HT1080 (cell line): ENCODE measurements around the gene IQGAP1. TPM values are rescaled to one million over a fixed set of nuclear protein-coding genes. Genes with fewer than 3 reads are reported as not detected.

Experiments used
- DNase-seq: peaks from one replicate; pipeline ENCODE4 v3.0.0-alpha.2; 2015; ENCODE audit warnings: low read depth
- total RNA-seq: library from RNA; depleted of rRNA; stranded (reverse); fragments of >200 nt; shearing (Covaris generic); gene quantifications from 2 replicates; pipeline ENCODE4 v1.2.3, GENCODE V29; 2014

The IQGAP1 gene
- total RNA-seq, 1 experiment from 2014 or later, result 145 TPM

DNA sequence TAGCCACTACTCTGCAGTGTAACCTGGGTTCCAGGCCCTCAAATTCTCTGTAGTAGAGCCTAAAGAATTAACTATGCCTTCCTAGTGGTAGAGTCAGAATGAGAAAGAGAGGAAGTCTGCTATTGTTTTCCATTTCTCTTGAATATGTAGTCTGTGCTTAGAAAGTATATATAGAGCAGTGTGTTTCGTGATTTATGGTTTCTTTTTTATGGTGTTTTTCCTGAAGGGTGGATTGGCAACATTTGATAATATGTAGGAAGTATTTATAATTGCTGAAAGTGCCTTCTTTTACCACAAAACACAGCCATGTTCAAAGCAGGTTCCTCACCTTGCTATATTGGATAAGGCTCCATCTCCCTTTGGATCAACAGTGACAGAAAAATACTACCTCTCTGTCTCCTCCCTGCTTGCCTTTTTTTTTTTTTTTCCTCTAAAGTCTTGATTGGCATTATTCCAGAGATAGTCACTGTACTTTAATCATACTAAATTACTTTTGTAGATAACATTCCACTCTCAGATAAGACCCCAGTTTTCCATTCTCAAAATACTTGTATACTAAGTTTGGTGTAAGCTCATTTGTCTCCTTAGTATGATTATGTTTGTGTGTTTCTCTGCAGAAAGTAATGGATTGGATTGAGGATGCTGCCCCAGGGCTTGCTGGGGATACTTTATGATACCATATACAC is 47.8 kb downstream of the IQGAP1 start:
- no peak for DNase-seq

GRCh38 chr15:90436952-90437351 is 48.9 kb downstream of the IQGAP1 start:
- no peak for DNase-seq

GRCh38 chr15:90437516-90437915 is 49.5 kb downstream of the IQGAP1 start:
- no peak for DNase-seq

GRCh38 chr15:90439946-90440345 is 51.9 kb downstream of the IQGAP1 start:
- no peak for DNase-seq

- no peak for DNase-seq
Measured at GRCh38 chr15:90441027-90441426, 53.0 kb downstream of the IQGAP1 start.

DNA sequence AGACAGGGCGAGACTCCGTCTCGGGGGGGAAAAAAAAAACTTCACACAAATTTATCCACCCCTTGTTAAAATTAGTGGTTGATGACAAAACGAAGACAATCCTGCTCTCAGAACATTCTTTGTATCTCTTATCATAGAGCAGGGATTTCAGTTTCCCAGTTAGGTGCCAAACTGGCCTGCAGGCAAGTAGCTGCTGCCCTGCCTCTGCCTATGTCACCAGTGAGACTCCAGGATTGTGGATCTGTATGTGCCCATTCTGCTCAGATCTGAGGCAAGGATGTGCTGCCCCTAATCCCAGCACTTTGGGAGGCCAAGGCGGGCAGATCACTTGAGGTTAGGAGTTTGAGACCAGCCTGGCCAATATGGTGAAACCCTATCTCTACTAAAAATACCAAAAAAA is 54.4 kb downstream of the IQGAP1 start:
- no peak for DNase-seq

- peak; percentile 48 for DNase-seq
Measured at GRCh38 chr15:90449206-90449735, 61.2 kb downstream of the IQGAP1 start.

- peak; percentile 81 for DNase-seq
Measured at GRCh38 chr15:90451053-90451850, 63.2 kb downstream of the IQGAP1 start.

DNA sequence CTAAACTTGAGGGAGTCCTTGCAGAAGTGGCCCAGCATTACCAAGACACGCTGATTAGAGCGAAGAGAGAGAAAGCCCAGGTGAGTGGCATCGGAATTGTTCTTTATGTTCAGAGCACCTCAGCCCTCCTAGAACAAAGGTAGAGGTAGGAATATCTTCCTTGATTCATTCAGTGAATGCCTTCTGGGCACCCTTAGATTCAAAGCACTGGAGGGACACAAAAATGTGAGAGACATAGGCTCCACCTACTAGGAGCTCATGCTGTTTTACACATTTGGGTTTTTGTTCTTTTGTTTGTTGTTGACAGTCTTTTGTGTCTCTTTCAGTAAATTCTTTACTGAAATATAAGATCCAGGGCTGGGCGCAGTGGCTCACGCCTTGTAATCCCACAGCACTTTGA is 68.2 kb downstream of the IQGAP1 start:
- no peak for DNase-seq

DNA sequence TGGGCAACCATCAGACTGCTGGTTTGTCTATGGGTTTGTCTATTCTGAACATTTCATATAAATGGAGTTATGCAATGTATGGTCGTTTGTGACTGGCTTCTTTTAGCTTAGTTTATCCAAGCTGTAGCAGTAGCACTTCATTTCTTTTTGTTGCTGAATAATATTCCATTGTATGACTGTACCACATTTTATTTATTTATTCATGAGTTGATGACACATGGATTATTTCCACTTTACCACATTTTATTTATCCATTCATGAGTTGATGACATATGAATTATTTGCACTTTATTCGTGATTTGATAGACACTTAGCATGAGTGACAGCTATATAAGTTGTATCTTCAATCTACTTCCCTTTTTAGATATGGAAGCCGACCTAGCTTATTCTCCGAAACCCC is 70.0 kb downstream of the IQGAP1 start:
- no peak for DNase-seq

GRCh38 chr15:90459368-90459767 is 71.3 kb downstream of the IQGAP1 start:
- no peak for DNase-seq

GRCh38 chr15:90460142-90460824 is 72.2 kb downstream of the IQGAP1 start:
- no peak for DNase-seq

DNA sequence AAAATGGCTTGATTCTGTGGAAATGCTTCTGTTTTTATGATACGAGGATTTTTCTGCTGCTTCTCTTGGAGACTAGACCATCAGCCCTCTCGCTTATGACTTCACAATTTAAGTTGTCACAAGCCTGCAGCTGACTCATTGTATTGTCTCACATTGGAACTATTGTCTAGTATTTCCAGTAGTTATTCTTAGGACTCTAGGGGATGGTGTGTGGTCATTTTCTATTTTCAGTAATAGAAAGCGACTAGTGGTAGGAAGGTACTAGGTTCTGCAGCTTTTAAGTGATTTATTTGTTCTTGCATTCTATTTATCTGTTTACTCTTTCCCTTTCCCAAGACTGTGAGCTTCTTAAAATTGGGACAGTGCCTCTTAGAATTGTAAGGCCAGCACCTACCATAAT is 75.3 kb downstream of the IQGAP1 start:
- DNase-seq, result peak; percentile 88

DNA sequence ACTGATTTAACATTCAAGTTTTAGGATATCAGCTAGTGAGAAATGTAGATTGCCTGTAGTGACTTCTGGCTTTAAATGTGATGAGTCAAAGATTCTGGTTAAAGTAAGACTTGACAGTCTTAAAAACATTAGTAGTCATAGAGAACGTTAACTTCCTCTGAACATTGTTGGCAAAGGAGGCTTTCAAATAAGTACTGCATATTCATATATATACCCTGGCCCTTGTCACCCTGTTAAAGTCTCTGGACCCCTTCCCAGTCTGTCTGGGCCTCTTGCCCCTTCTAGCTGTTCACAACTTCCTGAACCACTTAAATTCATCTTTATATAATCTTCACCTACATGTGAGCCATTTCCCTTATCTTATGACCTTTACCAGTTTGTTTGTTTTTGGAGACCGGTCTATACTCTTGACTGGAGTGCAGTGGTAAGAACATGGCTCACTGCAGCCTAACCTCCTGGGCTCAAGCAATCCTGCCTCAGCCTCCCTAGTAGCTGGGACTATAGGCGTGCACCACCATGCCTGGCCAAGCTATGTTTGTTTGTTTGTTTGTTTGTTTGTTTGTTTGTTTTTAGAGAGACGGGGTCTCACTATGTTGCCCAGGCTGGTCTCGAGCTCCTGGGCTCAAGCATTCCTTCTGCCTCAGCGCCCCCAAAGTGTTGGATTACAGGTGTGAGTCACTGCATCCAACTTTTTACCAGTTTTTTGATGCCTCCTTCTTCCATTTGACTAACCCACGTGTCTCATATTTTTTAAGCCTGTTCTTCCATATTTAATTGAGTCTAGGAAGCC is 77.3 kb downstream of the IQGAP1 start:
- peak; percentile 52 for DNase-seq

DNA sequence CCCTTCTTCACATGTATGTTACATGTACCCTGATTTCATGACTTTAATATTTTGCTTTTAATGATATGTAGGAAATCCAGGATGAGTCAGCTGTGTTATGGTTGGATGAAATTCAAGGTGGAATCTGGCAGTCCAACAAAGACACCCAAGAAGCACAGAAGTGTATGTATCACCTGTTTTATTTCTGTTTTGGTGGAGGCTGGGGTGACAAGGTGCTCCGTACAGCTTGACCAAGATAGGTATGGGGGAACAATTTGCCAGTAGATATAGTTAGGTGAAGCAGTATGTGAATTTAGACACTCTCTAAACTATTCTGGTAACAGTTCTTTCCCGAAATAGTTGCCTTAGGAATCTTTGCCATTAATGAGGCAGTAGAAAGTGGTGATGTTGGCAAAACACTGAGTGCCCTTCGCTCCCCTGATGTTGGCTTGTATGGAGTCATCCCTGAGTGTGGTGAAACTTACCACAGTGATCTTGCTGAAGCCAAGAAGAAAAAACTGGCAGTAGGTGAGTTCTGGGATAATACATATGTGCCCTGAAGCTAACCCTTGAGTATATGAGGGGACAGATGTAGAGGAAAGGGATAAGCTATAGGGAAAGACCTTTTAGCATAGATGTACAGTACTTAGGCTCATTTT is 78.0 kb downstream of the IQGAP1 start:
- no peak for DNase-seq

GRCh38 chr15:90469723-90470122 is 81.7 kb downstream of the IQGAP1 start:
- no peak for DNase-seq

DNA sequence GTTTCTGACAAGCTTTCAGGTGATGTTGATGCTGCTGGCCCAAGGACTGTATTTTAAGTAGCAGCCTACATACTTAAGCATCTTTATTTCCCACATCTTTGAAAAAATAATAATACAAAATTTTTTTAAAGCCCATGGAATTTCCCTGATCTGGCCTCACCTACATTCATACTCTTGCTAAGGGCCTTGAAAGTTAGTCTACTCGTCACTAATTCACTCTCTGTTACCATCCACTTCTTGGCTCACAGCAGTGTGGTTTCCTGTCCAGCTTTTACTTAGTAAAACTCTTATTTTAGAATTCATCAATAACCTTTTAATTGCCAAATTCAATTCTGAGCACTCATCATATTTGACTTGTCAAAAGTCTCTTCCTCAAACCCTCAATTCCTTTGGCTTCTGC is 82.4 kb downstream of the IQGAP1 start:
- DNase-seq, result no peak

- DNase-seq, result no peak
Measured at GRCh38 chr15:90471126-90471525, 83.1 kb downstream of the IQGAP1 start.

DNA sequence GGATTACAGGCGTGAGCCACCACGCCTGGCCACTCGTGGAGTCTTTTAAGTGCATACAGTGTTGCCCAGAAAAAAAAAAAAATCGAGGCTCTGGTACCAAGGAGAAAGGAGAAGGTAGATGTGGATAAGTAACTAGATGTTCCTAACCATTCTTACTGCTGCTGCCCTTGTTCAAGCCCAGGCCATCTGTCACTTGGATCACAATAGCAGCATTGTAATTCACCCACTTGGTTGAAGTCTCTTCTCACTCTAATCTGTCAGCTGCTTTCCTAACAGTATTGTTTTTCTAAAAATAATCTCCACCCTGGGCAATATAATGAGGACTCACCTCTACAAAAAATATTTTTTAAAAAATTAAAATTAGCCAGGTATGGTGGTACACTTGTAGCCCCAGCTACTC is 83.7 kb downstream of the IQGAP1 start:
- no peak for DNase-seq

- DNase-seq, result no peak
Measured at GRCh38 chr15:90478846-90479481, 90.9 kb downstream of the IQGAP1 start.
